ENCODE results near the gene LDLRAD2. TPM values are rescaled to one million over a fixed set of nuclear protein-coding genes. Genes with fewer than 3 reads are reported as not detected.
"Not testable (repeated sequence)": the region's sequence is repeated elsewhere in the genome, so short reads cannot be mapped to it uniquely, and the experiment has no call there.

Gene LDLRAD2
- total RNA-seq, 1 experiment from 2014 or later, result not detected

- no peak for DNase-seq (ENCODE audit: low read depth)
These were observed 12.1 kb downstream of the LDLRAD2 start for GRCh38 chr1:21823980-21824702.

- no peak for DNase-seq (ENCODE audit: low read depth)
These were observed 12.9 kb downstream of the LDLRAD2 start for GRCh38 chr1:21824926-21825325.

DNA sequence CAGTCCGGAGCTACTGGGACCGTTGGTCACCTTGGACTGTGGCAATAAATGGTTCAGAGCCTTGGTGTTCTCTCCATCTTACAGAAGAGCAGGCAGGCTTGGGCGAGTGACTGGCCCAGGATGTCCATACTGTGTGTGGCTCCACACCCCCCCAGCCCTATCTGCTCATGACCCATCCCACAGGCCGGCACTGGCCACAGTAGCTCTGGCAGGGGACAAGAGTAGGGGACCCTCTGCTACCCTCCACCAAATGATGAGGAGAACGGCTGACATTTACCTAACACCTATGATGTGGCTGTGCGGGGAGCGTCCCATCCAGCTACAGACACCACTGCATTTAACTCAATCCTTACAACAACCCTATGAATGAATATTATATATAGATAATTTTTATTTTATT is 13.3 kb downstream of the LDLRAD2 start:
- DNase-seq (ENCODE audit: low read depth), result no peak

- DNase-seq (ENCODE audit: low read depth), result not testable (repeated sequence)
These were observed 14.6 kb downstream of the LDLRAD2 start for GRCh38 chr1:21826694-21827093.

DNA sequence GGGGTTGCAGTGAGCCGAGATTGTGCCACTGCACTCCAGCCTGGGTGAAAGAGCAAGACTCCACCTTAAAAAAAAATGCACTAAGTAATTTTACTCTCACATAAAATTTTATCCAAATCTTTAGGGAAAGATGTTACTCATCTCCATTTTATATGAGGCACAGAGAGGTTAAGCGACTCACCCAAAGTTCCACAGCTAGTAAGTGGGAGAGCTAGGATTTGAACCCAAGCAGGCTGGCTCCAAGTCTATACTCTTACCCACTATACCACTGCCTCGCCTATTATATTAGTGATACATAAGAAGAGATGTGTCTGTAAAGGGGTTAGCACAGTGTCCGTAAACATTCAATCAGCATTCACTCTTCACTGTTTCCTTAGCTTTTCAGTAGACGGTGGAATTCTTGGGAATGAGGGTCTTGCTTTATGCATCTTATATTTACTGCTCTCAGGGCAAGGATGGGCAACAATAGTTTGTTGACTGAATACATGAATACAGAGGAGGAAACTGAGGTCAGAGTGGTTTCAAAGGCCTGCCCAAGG is 15.1 kb downstream of the LDLRAD2 start:
- no peak for DNase-seq (ENCODE audit: low read depth)

DNA sequence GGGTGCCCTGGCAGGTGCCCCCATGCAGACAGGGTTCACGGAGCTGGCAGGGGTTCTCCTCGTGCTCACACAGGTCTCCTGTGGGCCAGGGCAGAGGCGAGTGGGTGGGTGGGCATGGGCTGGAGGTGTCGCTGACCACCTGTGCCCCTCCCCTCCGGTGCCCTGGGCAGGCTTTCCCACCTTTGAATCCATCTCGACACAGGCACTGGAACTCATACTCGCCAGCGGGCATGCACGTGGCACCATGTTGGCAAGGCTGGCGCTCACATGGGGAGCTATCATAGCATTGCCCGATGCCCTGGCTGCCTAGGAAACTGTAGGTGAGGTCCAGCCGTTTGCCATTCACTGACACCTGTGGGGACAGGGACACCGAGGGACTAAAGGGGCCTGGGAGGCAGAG is 16.0 kb downstream of the LDLRAD2 start:
- no peak for DNase-seq (ENCODE audit: low read depth)

DNA sequence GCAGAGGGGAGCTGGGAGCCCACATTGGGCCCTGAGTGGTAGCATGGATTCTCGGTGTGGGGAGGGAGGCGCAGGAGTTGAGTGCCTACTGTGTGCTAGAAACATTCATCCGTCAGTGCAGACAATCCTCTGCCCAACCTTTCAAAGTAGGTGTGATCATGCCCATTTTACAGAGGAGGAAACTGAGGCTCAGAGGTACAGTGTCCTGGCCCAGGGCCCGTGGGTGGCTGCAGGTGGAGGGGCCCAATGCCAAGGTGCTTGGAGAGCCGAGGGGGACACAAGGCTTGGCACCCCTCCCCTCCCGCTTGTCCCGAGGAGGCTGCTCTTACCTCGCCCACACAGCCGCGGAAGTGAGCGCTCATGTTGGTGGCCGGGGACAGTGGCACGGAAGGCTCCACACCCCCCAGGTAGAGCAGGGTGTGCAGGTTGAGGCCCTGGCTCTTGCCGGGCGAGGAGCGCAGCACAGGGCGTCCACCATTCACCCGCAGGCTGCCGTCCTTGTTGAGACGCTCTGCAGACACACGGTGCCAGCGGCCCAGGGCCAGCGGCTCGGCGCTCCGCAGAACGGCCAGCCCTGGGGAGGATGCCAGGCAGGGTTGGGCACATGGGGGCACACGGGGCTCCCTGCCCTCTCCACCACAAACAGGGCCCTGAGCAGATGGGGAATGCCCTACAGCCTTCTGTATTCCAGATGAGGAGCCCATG is 16.6 kb downstream of the LDLRAD2 start:
- DNase-seq (ENCODE audit: low read depth), result no peak

GRCh38 chr1:21829294-21829693 is 17.2 kb downstream of the LDLRAD2 start:
- no peak for DNase-seq (ENCODE audit: low read depth)

DNA sequence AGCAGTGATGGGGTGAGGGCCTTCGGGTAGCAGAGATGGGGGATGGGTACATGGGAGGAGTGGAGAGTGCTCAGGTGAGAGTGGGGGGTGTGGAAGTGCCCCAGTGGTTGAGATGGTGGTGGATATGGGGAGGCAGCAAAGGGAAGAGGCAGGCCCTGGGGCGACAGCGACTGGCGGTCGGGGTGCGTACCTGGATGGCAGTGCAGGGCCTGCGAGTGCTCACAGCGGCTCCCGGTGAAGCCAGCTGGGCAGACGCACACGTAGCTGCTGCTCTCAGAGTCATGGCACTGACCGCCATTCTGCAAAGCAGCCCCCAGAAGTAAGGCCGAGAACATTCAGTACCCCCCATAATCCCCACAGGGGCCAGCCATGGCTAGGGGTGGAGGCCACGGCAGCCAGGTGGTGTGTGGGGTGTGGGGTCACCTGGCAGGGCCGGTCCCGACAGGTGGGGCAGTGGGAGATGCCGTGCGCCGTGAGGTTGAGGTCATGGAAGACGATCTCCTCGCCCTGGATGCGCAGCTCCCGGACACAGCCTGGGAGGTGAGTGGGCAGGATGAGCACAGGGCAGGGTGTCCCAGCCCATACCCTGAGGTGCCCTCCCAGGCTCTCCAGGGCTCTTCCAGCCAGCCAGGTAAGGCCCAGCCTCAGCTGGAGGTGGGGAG is 18.9 kb downstream of the LDLRAD2 start:
- DNase-seq (ENCODE audit: low read depth), result no peak

DNA sequence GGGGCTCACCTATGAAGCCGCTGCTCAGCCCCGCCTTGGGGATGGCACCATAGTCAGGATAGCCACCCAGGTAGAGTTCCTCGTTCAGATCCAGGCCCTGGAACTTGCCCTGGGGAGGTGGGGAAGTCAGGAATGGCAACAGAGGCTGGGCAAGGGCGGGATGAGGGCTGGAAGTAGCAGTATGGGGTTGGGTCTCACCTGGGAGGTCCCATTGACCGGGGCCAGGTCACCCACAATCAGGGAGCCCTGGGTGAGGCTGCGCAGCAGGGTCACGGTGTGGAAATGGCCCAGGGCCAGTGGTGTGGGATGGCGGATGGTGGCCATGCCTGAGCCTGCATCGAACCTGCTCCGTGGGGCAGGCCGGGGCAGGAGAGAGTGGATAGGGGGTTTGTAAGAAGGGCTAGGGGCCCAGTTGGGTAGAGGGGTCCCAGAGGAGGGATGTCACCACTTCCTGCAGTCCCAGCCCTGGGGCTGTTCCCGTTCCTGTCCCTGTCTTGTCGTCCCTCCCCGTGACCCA is 19.4 kb downstream of the LDLRAD2 start:
- no peak for DNase-seq (ENCODE audit: low read depth)

DNA sequence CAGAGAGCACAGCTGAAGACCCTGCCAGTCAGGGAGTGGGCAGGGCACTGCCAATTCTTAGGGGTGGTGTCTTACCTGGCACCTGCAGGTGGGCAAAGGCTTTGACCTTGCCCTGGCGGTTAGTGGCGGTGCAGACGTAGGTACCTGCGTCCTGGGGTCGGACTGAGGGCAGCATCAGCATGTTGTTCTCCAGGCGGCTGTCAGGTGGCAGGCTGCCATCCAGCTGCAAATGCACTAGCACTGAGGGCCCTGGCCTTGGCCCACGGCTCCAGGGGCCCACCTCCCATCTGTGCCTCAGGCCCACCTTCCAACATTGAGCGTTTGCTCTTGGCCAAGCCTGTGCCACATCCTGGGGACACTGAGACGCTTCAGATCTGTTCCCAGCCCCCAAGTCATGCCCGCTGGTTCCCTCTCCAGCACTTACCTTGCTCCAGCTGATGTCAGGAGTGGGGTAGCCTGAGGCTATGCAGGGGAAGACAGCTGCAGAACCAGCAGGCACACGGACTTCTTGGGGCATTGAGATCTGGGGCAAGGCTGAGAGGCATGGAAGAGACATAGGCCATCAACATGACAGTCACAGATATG is 21.4 kb downstream of the LDLRAD2 start:
- DNase-seq (ENCODE audit: low read depth), result no peak

- DNase-seq (ENCODE audit: low read depth), result no peak
These were observed 22.0 kb downstream of the LDLRAD2 start for GRCh38 chr1:21834094-21834493.

DNA sequence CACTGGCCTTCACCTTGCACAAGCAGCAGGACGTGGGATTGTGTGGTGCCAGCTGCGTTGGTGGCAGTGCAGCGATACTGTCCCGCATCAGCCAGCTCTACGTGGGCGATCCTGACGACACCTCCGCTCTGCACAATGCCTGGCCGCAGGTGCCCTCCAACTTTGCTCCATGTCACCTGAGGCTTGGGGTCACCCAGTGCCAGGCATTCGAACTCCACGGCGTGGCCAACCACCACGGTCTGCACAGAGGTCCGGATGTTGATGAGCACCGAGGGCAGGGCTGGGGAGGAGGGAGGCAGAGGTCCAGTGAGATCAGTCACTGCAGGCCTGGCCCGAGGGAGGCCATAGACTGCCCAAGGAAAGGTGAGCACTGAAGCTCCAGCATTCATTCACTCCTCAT is 22.6 kb downstream of the LDLRAD2 start:
- DNase-seq (ENCODE audit: low read depth), result no peak

DNA sequence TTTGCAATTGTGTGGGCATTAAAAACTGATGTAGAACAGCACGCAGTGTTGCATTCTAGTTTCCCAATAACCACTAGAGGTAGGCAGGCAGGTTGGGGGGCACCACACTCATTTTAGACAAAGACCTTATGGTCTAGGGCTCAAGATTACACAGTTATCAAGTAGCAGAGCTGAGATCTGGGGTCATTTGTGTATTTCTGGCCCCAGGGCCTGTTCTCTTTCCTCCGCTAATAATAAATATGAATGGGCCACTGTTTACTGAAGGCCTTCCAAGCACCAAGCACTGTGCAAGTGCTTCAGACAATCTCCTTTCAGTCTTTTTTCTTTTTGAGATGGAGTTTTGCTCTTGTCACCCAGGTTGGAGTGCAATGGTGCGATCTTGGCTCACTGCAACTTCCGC is 23.9 kb downstream of the LDLRAD2 start:
- peak; percentile 15 for DNase-seq (ENCODE audit: low read depth)

DNA sequence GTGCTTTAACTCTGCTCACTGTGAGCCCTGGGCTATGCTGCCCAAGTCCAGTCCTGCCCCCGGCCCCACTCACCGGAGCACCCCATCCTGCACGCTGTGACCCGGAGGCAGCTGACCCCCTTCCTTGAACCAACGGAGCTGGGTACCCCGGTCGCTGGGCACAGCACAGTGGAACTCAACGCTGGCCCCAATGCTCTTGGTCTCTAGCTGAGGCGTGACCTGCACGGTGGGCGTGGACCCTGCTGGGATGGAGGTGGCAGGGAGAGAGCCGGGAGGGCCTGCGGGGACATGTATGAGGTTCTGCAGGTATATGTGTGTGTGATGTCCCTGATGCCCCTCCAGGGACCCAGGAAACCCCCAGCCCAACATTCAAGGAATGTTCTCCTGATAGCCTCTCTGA is 24.7 kb downstream of the LDLRAD2 start:
- no peak for DNase-seq (ENCODE audit: low read depth)

DNA sequence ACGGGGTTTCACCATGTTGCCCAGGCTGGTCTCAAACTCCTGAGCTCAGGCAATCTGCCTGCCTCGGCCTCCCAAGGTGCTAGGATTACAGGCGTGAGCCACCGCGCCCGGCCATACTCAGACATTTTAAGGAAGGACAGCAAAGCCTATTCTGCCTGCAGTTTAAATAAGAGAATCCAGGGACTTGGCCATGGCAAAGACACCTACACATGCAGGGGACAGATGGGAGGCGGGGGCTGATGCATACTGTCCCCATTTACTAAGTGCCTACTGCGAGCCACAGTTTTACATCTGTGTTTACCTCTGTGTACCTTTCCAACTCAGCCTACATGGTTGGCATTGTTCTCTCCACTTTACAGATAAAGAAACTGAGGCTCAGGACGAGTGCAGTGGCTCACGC is 25.4 kb downstream of the LDLRAD2 start:
- DNase-seq (ENCODE audit: low read depth), result no peak

- DNase-seq (ENCODE audit: low read depth), result no peak
These were observed 26.5 kb downstream of the LDLRAD2 start for GRCh38 chr1:21838359-21839157.

DNA sequence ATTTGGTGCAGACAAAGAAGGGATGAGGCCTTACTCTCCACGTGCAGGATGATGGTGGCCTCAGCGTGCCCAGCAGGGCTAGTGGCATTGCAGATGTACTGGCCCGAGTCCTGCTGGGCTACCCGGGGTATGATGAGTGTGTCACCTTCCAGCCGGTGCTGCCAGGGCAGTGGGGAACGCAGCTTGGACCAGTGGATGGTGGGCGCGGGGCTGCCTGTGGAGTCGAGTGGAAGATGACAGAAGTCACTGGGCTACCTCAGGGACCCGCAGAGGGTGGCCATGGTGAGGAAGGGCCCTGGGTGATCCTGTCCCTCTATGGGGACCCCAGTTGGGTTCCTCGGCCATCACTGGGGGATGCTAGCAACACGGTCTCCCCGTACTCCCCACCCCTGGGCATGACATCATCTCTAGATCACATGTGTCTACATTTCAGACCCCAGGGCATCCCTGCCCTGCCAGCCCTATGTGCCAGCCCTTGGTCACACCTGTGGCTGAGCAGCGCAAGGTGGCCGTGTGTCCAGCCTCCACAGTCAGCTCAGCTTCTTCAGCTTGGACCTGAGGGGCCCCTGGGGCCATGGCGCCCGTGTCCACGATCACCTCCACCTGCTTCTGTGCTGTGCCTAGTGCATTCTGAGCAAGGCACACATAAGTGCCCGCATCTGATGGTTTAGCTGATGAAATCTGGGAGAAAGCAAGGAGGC is 27.4 kb downstream of the LDLRAD2 start:
- no peak for DNase-seq (ENCODE audit: low read depth)

DNA sequence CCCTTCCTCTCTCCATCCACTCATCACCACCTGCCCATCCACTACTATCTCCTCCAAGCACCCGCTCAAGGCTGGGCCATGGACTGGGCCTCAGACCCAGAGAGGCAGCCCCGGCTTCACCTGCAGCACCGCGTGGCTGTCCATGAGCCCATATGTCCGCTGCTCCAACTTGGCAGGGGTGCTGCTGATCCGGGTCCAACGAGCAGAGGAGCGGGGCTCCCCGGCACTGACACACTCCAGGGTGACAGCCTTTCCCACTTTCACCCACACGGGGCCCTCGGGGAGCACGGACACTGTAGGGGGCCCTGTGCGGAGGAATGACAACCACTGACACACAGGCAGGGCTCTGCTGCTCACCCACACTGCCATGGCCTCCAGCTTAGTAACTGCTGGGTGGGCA is 28.9 kb downstream of the LDLRAD2 start:
- DNase-seq (ENCODE audit: low read depth), result no peak

DNA sequence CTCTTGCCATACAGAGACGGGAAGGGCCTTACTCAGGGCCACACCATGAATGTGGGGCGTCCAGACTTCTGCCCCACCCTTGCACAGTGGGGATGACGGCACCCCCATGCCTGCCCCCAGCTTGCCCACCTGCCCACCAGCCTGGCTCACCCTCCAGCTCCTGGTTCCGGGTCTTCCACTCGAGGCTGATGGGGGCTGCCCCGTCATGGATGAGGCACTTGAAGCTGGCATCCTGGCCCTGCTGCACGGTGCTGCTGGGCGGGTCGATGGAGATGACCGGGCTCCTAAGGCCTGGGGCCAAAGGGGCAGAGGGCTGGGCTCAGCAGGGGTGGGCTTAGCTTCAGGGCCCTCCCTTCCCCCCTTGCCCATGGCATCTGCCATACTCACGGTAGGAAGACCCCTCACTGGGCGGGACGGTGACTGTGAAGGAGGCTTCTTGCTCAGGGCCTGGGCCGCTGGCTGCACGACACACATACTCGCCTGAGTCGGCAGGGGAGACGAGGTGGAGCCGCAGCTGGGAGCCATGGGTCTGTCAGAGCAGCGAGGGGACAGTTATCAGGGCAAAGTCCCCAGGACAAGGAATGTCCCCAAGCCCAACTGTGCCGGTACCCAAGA is 29.9 kb downstream of the LDLRAD2 start:
- DNase-seq (ENCODE audit: low read depth), result no peak
